GM21526 (cell line): Measurements from ENCODE around the gene TFDP1.
"Not testable (repeated sequence)": the region's sequence is repeated elsewhere in the genome, so short reads cannot be mapped to it uniquely, and the experiment has no call there.

Source experiments
- ATAC-seq: cut with Tn5 transposase; IDR thresholded peaks from one replicate; pipeline ENCODE4 v1.9.1; 2021; ENCODE audit warnings: moderate library complexity; ENCODE audit not compliant: unreplicated experiment, low FRiP score

TFDP1 gene

GRCh38 chr13:113548778-113549621 is 35.6 kb upstream of the TFDP1 start:
- no peak for ATAC-seq

- ATAC-seq = no peak
Observed at GRCh38 chr13:113550453-113550852, 34.1 kb upstream of the TFDP1 start.

GRCh38 chr13:113551081-113552000 is 33.2 kb upstream of the TFDP1 start:
- ATAC-seq = no peak

GRCh38 chr13:113552079-113552478 is 32.5 kb upstream of the TFDP1 start:
- ATAC-seq = no peak

- ATAC-seq = no peak
Observed at GRCh38 chr13:113552786-113553434, 31.6 kb upstream of the TFDP1 start.

- ATAC-seq = no peak
Observed at GRCh38 chr13:113553511-113554332, 30.8 kb upstream of the TFDP1 start.

- no peak for ATAC-seq
Observed at GRCh38 chr13:113554333-113554700, 30.2 kb upstream of the TFDP1 start.

- no peak for ATAC-seq
Observed at GRCh38 chr13:113555141-113555540, 29.4 kb upstream of the TFDP1 start.

GRCh38 chr13:113557013-113557412 is 27.5 kb upstream of the TFDP1 start:
- no peak for ATAC-seq

- no peak for ATAC-seq
Observed at GRCh38 chr13:113558461-113558860, 26.1 kb upstream of the TFDP1 start.

GRCh38 chr13:113559061-113559460 is 25.5 kb upstream of the TFDP1 start:
- ATAC-seq = no peak

- no peak for ATAC-seq
Observed at GRCh38 chr13:113559901-113560644, 24.5 kb upstream of the TFDP1 start.

GRCh38 chr13:113560645-113561416 is 23.7 kb upstream of the TFDP1 start:
- no peak for ATAC-seq

- no peak for ATAC-seq
Observed at GRCh38 chr13:113561417-113562084, 23.0 kb upstream of the TFDP1 start.

GRCh38 chr13:113562085-113562749 is 22.3 kb upstream of the TFDP1 start:
- no peak for ATAC-seq

- ATAC-seq = no peak
Observed at GRCh38 chr13:113562844-113563243, 21.7 kb upstream of the TFDP1 start.

- not testable (repeated sequence) for ATAC-seq
Observed at GRCh38 chr13:113563511-113563910, 21.0 kb upstream of the TFDP1 start.
